Measurements from ENCODE around the gene TMEM163. TPM values are rescaled to one million over a fixed set of nuclear protein-coding genes. Genes with fewer than 3 reads are reported as not detected.

The TMEM163 gene
- total RNA-seq, 1 experiment from 2014 or later = 0.12 TPM

DNA sequence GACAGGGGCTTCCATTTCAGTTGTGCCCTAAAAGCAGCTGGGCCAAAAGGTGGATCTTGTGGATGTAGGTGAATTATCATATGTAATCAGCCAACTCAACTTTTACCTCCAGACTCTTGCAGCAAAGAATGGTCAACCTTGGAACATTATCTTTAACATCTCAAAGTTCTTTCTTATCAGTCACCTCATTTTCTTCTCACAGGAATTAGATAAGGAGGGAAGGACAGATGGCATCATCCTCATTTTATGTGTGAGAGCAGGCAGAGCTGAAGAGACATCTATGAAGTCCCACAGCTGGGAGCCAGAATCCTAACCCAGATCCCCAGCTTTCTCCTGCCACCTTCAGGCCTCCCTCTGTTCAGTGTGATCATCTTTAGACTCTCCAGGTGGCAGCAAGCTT is 282.9 kb downstream of the TMEM163 start:
- H3K9ac ChIP-seq (ENCODE audit: low read length) = no peak overlapping the region
- ChIA-PET POLR2A (no interaction called here), RAD21 (ENCODE audit: low non-redundant PET in 1 of 2, low total read pairs in 2 of 2, uncharacterized antibody in 2 of 2, unreplicated experiment in 2 of 2) (no interaction called here), CTCF (no interaction called here)
- H3K27ac ChIP-seq (ENCODE audit: low read depth, low read length) = no peak overlapping the region
- no peak overlapping the region for H3K4me2 ChIP-seq (ENCODE audit: low read length)
- no peaks in the 10 kb centered on the region for H3K36me3 ChIP-seq (ENCODE audit: control insufficient read depth in 1 of 2, insufficient read depth in 2 of 2, low read length in 2 of 2)
- H3K4me1 ChIP-seq (ENCODE audit: control insufficient read depth in 1 of 2, insufficient read depth in 2 of 2, low read length in 2 of 2) = peaks cover 4 to 13% of the 10 kb centered on the region in 2 experiments; a peak in 3 of 4 replicates
- H3K27me3 ChIP-seq (ENCODE audit: insufficient read depth, low read length) = no peaks in the 10 kb centered on the region
- no TSS peak for BruUV-seq (replicated peaks)
- ATAC-seq (no peak), DNase-seq (ENCODE audit: low read depth, low spot score) (no peak)
- H3K4me3 ChIP-seq (replicated peaks in 1 of 2; ENCODE audit: low read depth in 1 of 2, low read length in 2 of 2) = no peak overlapping the region
- H3K9me2 ChIP-seq (ENCODE audit: insufficient read depth) = no peaks in the 10 kb centered on the region
- intact Hi-C loops (cut with micrococcal nuclease) = no loop called here
- no peaks in the 10 kb centered on the region for H3K9me3 ChIP-seq (ENCODE audit: control insufficient read depth in 1 of 2, insufficient read depth in 1 of 2, low read depth in 1 of 2, low read length in 2 of 2)
- TF ChIP-seq EZH2 (IDR thresholded peaks at IDR 0.05) = no peak
- no peak for TF ChIP-seq POLR2AphosphoS5 (IDR thresholded peaks at IDR 0.05; ENCODE audit: low read depth, low read length)
- no peak for TF ChIP-seq SP1 (IDR thresholded peaks at IDR 0.05; ENCODE audit: low read depth)
- TF ChIP-seq SIN3A (IDR thresholded peaks at IDR 0.05; ENCODE audit: low read depth) = no peak
- no peak for TF ChIP-seq CEBPB (IDR thresholded peaks at IDR 0.05; ENCODE audit: low read depth)
- TF ChIP-seq, protein P1, sequence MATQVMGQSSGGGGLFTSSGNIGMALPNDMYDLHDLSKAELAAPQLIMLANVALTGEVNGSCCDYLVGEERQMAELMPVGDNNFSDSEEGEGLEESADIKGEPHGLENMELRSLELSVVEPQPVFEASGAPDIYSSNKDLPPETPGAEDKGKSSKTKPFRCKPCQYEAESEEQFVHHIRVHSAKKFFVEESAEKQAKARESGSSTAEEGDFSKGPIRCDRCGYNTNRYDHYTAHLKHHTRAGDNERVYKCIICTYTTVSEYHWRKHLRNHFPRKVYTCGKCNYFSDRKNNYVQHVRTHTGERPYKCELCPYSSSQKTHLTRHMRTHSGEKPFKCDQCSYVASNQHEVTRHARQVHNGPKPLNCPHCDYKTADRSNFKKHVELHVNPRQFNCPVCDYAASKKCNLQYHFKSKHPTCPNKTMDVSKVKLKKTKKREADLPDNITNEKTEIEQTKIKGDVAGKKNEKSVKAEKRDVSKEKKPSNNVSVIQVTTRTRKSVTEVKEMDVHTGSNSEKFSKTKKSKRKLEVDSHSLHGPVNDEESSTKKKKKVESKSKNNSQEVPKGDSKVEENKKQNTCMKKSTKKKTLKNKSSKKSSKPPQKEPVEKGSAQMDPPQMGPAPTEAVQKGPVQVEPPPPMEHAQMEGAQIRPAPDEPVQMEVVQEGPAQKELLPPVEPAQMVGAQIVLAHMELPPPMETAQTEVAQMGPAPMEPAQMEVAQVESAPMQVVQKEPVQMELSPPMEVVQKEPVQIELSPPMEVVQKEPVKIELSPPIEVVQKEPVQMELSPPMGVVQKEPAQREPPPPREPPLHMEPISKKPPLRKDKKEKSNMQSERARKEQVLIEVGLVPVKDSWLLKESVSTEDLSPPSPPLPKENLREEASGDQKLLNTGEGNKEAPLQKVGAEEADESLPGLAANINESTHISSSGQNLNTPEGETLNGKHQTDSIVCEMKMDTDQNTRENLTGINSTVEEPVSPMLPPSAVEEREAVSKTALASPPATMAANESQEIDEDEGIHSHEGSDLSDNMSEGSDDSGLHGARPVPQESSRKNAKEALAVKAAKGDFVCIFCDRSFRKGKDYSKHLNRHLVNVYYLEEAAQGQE (IDR thresholded peaks at IDR 0.05; ENCODE audit: low read depth) = no peak
- no peak for TF ChIP-seq YY1 (IDR thresholded peaks at IDR 0.05; ENCODE audit: extremely low read depth, insufficient replicate concordance, low read depth, low read length)
- TF ChIP-seq, protein P2, sequence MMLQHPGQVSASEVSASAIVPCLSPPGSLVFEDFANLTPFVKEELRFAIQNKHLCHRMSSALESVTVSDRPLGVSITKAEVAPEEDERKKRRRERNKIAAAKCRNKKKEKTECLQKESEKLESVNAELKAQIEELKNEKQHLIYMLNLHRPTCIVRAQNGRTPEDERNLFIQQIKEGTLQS (IDR thresholded peaks at IDR 0.05) = no peak
- no peak for TF ChIP-seq ZFX (IDR thresholded peaks at IDR 0.05)
- no peak for TF ChIP-seq RAD21 (IDR thresholded peaks at IDR 0.05; ENCODE audit: low read depth)
- no peak for TF ChIP-seq SRF (IDR thresholded peaks at IDR 0.05; ENCODE audit: low read depth)
- TF ChIP-seq JUND (IDR thresholded peaks at IDR 0.05) = no peak
- TF ChIP-seq EZH2phosphoT487 (IDR thresholded peaks at IDR 0.05; ENCODE audit: borderline replicate concordance) = no peak
- TF ChIP-seq FOSL1 (IDR thresholded peaks at IDR 0.05; ENCODE audit: low read depth) = no peak
- no peak overlapping the region for H2AFZ ChIP-seq (ENCODE audit: low read depth, low read length, poor library complexity, severe bottlenecking)
- H3K79me2 ChIP-seq (ENCODE audit: insufficient read depth, low read length) = no peaks in the 10 kb centered on the region
- H4K20me1 ChIP-seq (ENCODE audit: insufficient read depth) = no peaks in the 10 kb centered on the region

Measured in HCT116 (cell line).